Islet precursor cell (in vitro differentiated cells): ENCODE data around the gene NUP205.
A peak's percentile ranks its signal among the peaks of the same experiment; 100 is the strongest.

ENCODE experiments used
- DNase-seq: peaks from one replicate; pipeline ENCODE4 v3.0.0-alpha.2; 2018

Gene NUP205, protein sequence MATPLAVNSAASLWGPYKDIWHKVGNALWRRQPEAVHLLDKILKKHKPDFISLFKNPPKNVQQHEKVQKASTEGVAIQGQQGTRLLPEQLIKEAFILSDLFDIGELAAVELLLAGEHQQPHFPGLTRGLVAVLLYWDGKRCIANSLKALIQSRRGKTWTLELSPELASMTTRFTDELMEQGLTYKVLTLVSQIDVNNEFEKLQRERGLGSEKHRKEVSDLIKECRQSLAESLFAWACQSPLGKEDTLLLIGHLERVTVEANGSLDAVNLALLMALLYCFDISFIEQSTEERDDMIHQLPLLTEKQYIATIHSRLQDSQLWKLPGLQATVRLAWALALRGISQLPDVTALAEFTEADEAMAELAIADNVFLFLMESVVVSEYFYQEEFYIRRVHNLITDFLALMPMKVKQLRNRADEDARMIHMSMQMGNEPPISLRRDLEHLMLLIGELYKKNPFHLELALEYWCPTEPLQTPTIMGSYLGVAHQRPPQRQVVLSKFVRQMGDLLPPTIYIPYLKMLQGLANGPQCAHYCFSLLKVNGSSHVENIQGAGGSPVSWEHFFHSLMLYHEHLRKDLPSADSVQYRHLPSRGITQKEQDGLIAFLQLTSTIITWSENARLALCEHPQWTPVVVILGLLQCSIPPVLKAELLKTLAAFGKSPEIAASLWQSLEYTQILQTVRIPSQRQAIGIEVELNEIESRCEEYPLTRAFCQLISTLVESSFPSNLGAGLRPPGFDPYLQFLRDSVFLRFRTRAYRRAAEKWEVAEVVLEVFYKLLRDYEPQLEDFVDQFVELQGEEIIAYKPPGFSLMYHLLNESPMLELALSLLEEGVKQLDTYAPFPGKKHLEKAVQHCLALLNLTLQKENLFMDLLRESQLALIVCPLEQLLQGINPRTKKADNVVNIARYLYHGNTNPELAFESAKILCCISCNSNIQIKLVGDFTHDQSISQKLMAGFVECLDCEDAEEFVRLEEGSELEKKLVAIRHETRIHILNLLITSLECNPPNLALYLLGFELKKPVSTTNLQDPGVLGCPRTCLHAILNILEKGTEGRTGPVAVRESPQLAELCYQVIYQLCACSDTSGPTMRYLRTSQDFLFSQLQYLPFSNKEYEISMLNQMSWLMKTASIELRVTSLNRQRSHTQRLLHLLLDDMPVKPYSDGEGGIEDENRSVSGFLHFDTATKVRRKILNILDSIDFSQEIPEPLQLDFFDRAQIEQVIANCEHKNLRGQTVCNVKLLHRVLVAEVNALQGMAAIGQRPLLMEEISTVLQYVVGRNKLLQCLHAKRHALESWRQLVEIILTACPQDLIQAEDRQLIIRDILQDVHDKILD (N-terminal part only)

DNA sequence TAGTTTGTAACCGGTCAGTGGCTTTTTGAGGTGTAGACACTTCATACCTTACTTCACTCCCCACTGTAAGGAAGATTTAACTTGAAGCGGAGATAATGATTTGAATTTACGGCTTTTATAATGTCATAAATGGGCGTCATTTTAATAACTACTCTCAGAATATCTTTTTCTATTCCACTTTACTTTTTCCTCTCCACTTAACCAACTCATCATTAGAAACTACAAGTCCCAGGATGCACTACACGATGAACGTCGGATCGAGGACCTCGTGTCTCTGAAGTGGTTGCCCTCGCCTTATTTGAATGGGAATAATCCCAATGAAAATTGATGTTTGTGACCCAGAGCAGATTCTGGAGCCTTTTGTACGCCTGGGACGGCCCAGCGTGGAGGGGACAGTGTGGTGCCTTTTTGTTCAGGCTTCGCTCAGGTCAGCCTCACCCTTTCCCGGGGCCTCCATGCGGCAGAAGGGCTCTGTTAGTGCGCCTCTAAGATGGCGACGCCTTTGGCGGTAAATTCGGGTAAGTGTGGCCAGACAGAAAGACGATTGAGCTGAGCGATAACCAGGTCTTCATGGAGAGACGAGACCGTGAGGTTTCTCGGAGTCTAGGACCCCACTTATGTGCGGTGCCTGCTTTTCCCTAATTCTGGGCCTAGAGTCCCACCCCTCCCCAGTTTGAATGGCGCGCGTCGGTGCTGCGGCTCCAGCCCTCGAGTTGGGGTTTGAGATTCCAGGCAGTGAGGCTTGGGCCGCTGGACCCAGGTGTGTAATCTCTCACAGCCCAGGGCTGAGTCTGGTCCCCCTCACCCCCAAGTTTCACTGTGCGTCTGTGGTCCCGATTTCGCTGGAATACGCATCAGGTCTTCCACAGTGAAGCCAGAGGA is at the start of gene NUP205:
Gene NUP205, plus strand, starts transcription at position 463 of the 882 bp plus-strand sequence. Its CDS starts 28 bp downstream, at position 491.
- peak; percentile 85 for DNase-seq

DNA sequence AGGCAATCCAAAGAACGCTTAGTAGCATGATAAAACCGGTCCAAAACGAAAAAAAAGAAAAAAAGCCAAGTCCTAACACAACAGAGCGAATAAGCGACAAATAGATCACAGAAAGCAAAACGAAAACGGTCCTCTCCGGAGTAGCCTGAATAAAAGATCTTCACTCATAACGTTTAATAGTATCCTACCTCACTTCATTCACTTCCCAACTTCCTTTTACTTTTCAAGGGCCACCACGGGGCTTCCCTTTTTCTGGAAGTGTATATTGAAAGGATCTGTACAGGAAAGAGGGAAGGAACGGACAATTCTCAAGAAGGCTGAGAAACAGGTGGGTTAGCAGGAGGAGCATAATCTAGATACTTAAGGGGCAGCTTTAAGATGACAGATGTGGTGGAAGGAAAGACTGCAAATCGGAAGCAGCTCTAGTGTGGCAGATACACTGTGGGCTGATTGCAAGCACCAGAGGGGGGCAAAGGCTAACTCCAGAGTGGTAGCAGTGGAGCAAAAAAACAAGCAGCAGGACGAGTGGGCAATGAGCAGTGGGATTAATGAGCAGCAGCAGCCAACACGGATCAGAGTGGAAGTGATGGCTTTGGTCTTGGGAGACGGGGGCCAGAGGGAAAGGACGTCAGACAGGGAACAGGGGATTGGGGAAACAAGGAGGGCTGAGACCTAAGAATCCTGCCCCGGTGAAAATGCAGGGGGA is 48.7 kb upstream of the NUP205 start:
- DNase-seq: peak; percentile 63

DNA sequence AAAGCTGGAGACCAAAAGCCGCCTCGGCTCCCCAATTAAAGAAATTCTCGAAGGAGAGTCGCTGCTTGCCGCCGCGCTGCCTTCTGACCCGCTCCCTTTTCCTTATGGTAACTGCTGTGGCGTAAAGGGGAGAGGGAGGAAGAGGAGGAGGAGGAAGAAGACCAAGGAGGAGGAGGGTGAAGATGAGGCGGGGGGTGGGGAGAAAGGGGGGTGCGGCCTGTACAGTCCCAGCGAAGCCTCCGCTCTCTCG is 48.2 kb upstream of the NUP205 start:
- DNase-seq: no peak

DNA sequence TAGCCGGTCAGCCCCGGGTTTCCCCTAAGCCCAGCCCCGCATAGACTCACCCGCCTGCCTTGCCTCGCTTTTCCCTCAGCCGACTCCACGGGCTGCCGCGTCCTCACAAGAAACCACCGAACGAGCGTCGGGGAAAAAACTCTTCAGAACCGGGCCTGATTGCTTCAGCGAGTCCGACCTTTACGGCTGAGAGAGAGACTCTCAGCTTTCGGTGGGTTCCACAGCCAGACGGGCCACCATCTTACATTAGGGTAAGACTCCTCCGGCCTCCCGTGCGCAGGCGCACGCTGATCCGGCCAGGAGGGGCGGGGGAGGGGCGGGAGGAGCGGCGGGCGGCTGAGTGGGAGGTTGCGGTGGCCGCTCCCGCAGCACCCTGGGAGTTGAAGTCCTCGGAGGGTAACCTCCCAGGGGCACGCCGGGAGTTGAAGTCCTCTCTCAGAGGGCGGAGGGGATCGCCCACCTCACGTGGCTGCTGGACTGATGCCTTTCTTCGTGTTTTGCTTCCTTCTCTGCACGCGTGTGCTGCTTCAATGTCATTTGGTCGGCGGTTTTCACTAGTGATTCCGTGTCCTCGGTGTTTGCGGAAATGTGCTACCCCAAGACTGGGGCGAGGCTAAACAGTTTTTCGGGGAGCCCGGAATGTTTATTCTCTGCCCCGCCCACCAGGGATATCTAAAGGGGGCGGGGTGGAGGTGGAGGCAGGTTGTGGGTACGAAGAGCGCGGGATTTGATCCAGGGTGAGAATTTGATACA is 47.7 kb upstream of the NUP205 start, which contains the start of gene CNOT4:
Gene CNOT4, minus strand, starts transcription at position 264 of the 753 bp plus-strand sequence. CDS start 71,771 bp downstream, outside the sequence.
- peak; percentile 99 for DNase-seq

DNA sequence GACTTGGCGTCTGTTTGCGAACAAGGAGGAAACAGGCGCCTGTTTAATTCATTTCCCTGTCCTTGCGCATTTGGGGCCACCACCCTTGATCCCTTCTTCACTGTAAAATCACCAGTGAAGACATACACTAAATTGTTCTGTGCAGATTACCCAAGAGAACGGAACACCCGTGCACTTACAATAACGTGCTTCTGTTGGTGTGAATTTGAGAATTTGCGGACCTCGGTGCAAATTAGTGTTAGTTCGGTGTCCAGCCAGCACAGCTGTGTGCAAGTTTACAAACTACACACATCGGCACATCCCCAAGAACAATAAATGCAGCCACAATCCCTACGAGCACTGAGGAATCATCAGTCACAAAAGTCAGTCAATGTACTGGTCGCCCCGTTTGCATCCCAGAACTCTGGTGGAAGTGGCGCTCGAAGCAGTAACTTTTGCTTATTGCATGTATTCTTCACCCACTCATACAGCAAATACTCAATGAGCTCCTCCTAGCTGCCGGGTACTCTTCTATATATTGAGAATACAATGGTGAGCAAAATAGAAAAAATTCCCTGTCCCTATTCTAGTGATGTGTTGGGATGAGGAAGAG is 47.0 kb upstream of the NUP205 start:
- DNase-seq: no peak

DNA sequence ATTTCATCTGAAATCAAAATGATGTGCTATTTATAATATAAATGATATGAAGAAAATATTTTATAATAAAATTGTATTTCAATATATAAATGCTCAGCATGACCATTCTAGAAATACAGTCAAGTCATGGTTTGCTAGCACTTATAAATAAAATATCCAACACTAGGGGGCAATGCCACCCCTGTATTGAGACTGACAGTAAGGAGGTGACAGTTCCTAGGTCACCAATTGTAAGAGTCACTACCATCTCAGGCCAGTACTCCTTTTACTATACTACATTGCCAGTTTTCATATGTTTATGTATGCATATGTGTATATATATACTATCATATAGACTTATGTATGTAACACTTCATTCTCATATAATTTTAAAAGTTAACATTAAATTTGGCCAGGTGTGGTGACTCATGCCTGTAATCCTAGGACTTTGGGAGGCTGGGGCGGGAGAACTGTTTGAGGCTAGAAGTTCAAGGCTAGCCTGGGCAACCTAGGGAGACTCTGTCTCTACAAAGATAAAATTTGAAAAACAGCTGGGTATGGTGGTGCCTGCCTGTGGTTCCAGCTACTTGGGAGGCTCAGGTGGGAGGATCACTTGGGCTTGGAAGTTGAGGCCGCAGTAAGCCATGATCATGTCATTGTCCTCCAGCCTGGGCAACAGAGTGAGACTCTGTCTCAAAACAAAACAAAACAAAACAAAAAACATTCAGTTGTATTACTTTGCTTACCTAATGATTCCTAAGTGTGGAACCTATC is 45.4 kb upstream of the NUP205 start:
- DNase-seq: no peak

DNA sequence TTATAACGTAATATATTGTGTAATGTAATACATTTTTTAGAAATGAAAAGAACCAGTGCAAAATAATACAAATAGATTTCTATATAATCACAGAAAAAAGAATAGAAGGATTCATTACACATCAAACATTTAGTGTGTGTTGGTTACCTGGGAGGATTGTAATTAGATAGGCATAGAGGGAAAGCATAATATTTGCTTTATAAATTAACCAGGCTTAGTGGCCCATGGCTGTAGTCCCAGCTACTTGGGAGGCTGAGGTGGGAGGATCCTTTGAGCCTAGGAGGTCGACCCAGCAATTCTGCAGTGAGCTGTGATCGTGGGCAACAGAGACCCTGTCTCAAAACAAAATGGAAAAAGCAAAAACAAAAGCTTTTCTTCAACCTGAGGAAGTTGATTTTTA is 42.9 kb upstream of the NUP205 start:
- DNase-seq: no peak

DNA sequence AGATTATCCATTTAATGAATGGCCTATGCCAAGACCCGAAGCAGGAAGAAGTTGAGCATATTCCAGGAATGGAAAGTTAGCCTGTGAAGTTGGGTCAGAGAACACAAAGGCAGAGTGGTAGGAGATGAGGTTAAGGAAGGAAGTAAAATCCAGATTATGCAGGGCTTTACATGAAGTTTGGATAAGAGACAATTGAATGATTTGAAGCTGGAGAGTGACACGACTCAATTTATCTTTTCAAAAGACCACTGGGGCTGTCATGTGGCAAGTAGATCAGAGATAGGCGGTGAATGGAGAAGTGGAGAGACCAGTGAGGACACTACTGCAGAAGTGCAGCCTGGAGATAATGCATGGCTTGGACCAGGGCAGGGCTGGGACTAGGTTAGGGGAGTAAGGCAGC is 40.7 kb upstream of the NUP205 start:
- no peak for DNase-seq

DNA sequence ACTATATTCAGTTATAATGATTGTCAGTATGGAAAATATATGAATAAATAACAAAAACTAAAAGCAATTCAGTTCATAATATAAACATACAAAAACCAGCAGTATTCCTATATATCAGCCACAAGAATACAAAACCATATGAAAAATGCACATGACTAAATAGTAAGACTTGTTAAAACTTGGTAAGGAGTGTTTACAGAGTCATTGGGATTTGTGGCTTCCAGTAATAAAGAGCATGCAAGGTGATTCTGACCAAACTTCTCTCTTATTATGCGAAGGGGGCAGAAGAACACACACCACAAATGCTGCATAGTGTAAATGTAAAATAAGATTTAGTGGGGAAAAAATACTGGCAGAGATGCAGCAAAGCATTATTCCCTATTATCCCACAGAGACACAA is 39.0 kb upstream of the NUP205 start:
- no peak for DNase-seq

DNA sequence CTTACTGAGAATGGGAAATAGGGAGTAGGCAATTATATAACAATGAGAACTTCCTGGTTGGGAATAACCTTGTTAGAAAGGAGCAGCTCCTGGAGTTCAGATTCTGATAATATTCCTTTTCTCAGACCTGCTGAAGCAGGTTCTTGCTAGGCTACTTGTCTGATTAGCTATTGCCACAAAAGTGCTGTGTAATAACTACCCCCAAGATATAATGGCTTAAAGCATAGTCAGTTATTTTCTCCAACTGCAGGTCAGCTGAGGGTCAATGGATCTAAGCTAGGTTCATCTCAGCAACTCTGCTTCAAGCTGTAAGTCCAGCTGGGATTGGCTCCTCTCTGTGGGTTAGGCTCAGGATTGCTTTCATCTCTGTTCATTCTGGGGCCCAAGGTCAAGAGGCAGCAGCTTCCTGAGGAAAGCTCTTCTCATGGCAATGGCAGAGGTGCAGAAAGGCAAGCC is 38.5 kb upstream of the NUP205 start:
- DNase-seq: no peak

DNA sequence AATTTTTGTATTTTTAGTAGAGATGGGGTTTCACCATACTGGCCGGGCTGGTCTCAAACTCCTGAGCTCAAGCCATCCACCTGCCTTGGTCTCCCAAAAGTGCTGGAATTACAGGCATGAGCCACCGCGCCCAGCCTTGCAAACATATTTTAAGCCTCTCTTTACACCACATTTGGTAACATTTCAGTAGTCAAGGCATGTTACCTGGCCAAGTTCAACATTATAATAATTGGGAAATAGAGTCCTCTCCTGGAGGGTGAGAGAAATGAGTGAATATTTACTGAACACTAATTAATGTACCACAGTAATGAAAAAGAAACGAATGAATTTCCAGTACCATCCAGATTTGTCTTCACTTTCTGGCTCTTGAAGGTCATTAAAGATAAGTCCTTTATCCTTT is 37.8 kb upstream of the NUP205 start:
- DNase-seq: no peak

DNA sequence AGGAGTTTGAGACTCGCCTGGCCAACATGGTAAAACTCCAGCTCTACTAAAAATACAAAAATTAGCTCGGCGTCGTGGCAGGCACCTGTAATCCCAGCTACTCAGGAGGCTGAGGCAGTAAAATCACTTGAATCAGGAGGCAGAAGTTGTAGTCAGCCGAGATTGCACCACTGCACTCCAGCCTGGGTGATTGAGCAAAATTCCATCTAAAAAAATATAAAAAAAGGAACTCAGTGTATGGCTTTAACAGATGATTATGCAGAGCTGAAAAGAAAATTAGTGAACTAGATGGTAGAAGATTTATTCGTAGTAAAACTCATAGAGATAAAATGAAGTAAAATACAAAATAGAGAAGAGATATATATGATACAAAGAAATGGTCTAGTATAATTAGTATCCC is 35.2 kb upstream of the NUP205 start:
- no peak for DNase-seq

DNA sequence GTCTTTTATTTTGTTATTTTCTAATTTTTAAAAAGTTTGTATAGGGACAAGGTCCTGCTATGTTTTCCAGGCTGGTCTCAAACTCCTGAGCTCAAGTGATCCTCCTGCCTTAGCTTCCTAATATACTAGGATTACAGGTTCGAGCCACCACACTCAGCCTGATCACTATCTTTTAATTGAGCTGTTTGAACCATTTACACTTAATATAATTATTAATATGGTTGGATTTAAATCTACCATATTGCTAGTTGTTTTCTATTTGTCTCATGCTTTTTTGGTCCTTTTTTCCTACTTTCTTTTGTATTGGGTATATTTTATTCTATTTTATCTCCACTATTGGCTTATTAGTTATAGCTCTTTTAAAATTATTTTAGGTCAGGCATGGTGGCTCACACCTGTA is 34.6 kb upstream of the NUP205 start:
- DNase-seq: no peak

DNA sequence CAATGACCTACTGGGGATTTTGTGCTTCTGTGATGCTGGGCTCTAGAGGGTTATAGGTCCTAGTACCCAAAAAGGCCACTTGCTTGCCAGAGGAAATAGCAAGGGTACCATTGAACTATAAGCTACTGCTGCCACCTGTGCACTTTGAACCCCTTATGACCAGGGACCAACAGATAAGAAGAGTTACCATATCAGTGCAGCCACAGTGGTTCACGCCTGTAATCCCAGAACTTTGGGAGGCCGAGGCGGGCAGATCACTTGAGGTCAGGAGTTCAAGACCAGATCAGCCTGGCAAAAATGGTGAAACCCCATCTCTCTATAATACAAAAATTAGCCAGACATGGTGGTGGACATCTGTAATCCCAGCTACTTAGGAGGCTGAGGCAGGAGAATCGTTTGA is 32.3 kb upstream of the NUP205 start:
- no peak for DNase-seq

DNA sequence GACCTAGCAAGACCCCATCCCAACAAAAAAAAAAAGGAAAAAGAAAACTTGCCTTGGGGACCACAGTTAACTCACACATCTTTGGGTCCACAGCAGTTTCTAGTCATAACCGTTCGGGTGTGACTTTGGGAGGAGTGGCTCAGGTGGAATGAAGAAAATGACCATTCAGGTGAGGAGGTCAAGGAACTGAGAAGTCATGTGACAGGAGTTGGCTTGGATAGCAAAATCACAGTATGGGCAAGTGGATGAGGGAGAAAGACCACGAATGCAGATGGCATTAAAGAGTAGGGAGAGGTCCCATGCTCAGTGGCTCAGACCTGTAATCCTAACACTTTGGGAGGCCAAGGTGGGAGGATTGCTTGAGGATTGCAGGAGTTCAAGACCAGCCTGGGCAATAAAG is 30.7 kb upstream of the NUP205 start:
- DNase-seq: no peak

DNA sequence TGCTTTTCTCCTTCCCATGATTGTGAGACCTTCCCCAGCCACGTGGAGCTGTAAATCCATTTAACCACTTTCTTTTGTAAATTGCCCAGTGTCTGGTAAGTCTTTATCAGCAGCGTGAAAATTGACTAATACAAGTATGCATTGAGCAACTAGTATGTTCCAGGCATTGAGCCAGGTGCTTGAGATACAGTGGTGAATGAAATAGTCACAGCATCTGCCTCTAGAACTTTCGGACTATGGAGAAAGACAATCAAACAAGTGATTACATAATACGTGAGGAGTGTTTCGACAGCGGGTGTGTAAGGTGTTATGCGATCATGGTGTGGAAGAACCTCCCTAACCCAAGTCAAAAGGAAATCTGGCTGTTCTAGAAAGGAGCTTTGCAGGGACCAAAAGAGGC is 21.6 kb upstream of the NUP205 start:
- DNase-seq: no peak

DNA sequence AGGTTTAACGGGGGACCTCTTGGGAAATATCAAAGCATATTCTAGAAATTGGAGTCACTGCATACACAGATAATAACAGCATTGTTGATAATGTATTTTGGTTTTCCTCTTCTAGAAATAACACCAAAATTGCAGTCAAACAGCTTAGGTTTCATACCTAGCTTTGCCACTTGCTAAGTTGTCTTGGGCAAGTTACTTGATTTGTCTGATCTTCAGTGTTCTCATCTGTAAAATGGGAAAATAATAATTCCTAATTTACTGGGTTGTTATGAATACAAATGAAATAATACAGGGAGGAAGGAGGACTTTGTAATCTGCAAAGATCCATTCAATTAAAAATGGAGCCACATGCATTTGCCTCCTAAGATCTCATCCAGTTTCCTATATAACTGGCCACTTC is 20.3 kb upstream of the NUP205 start:
- DNase-seq: no peak

DNA sequence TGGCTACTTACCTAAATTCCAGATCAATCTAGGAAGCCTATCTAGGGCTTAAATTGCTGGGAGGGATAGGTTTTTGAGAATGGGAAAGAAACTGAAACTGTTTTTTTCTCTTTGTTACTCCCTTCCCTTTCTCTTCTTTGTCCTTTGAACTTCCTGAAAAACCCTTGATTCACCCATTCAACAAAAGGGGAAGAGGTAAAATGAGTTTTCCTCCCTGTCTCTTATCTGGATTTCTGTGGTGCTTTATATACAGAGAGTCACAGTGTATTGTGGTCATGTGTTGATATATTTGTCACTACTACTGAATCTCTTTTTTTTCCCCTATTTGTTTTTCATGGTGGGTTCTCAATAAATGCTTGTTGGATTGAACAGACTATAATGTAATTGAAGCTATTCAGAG is 19.8 kb upstream of the NUP205 start:
- no peak for DNase-seq

DNA sequence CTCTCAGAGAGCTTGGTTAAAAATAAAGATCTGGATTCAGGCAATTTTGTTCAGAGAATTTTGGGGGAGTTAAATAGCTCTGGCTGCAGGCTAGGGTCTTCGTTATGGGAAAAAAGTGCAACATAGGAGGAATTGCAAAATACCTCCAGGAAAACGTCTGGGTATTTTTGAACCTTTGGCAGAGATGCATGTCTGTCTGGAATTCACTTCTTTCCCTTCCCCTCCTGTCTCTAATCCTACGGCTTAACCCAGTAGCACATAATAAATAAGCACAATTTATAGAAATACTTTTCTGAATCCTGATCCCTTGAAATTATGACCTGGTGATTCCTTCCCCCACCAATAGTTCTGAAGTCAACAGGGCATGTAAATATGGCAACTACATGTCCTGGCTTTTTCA is 19.3 kb upstream of the NUP205 start:
- DNase-seq: no peak

DNA sequence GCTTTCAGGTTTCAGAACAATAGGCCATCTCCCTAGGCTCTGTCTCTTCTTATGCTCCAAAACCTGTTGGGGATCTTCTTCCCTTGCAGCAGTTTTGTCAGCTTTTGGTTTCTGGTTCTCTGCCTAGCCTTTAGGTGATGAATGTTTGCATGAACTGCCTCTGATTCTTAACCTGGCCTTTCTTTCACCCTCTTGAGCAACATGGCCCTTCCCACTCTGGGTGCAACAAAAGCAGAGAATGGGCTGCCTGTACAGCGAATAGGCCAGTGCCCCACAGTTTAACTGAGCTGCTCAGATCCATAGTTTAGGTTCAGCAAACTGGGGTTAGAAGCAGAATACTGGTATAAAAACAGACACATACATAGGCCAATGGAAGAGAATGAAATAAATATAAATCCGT is 18.1 kb upstream of the NUP205 start:
- peak; percentile 22 for DNase-seq
